Cardiac muscle cell (in vitro differentiated cells and primary cell): ENCODE measurements around the gene FGF19. TPM values are rescaled to one million over a fixed set of nuclear protein-coding genes. Genes with fewer than 3 reads are reported as not detected.

ENCODE experiments used
- DNase-seq, 2 donors: peaks; one replicate each; pipeline versions ENCODE4 v3.0.0 to v3.0.0-alpha.2; 2010 to 2017; ENCODE audit warnings: low read depth in 1 of 2, low spot score in 1 of 2
- H3K27ac ChIP-seq: fragments of 200-600 bp; sonication (generic); 2 replicates; pipeline ENCODE4 v1.5.1; 2016
- H3K27me3 ChIP-seq: fragments of 200-600 bp; sonication (generic); 2 replicates; pipeline ENCODE4 v1.6.0; 2016; ENCODE audit warnings: control low read depth
- H3K36me3 ChIP-seq: fragments of 200-600 bp; sonication (generic); 2 replicates; pipeline ENCODE4 v1.5.1; 2016; ENCODE audit warnings: control low read depth
- H3K4me1 ChIP-seq: fragments of 200-600 bp; sonication (generic); 2 replicates; pipeline ENCODE4 v1.8.1; 2017; ENCODE audit warnings: low read depth, mild to moderate bottlenecking, mixed run types
- H3K4me3 ChIP-seq: fragments of 200-600 bp; sonication (generic); 2 replicates; pipeline ENCODE4 v1.5.1; 2016; ENCODE audit warnings: mild to moderate bottlenecking
- H3K9me3 ChIP-seq: fragments of 200-600 bp; sonication (generic); 2 replicates; pipeline ENCODE4 v1.5.1; 2017; ENCODE audit warnings: low read depth, mild to moderate bottlenecking, control low read depth
- CTCF ChIP-seq: IDR thresholded peaks from 2 replicates; pipeline ENCODE4 v1.5.1; 2012; ENCODE audit warnings: low read depth, mild to moderate bottlenecking, low read length
- polyA plus RNA-seq: library from polyadenylated mRNA; unstranded; fragments of >200 nt; fragmentation: Nextera tagmentation; extraction: Ambion mirVana; gene quantifications from 2 replicates; pipeline ENCODE4 v1.2.1, GENCODE V29; 2016
- total RNA-seq: library from RNA; depleted of rRNA; stranded (reverse); fragments of >200 nt; gene quantifications from 2 replicates; pipeline ENCODE4 v1.2.3, GENCODE V29; 2016

The FGF19 gene
- total and polyA plus RNA-seq, 2 experiments from 2014 or later = not detected

DNA sequence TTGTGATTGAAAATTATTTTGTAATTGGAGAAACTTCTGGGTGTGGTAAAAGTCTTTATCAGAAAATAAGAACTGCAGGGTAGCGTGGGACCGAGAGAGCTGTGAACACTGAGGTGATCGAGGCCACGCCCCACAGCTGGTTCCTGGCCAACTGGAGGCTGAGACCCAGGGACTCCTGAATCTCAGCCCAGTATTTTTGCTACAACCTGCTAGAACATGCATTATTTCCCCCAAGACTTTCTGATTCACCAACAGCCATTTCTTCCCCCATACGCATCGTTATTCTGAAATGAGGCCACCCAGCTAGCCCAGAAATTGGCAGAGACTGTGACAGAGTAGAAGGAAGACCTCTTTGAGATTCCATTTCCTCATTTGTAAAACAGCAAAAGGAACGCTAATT lies 3.4 kb upstream of the FGF19 start:
- no peak for DNase-seq
- TF ChIP-seq CTCF = no peak
- H3K9me3 ChIP-seq = no peaks in the 10 kb centered on the region
- peaks cover 41% of the 10 kb centered on the region for H3K27me3 ChIP-seq
- no peak overlapping the region for H3K27ac ChIP-seq
- no peaks in the 10 kb centered on the region for H3K4me1 ChIP-seq
- H3K36me3 ChIP-seq = no peaks in the 10 kb centered on the region
- no peak overlapping the region for H3K4me3 ChIP-seq

DNA sequence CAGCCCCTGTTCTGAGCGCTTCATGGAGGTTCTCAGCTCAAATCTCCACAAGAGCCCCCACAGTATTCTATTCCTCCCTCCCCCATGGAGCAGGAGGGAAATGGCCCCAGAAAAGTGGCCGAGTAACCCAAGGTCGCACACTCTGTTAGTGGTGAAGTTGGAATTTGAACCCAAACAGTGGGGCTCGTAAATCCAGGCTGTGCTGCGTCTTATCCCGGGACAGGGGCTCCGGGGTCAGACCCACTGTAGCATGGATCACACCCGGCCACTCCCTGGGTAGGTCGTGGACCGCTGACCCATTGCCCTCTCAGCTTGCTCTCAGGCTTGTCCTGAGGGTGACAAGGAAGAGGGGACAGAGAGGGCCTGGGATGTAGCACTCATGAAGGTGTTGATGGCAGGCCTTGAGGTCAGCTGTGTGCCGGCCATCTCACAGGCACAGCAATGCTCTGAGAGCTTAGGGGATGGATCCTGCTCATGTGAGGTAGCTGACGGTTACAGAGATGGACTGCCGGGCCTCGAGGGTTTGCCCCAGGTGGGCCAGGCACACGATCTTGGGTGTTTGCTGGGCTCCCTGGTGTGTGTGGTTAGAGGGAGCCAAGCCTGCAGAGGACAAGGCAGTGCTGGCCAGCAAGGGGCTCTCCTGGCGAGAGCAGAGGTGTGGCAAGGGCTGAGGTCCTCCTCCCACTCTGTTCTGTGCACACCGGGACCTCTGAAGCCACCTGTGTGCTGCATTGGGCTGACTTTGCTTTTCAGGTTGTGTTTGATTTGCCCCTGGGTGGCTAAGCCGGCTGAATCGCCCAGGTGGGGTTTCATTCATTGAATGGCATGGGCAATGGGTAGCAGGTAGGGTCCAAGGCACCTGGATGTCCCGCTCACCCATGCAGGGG lies 2.3 kb upstream of the FGF19 start:
- Histone ChIP-seq H3K36me3 (no peaks in the 10 kb centered on the region), H3K4me3 (no peak overlapping the region), H3K9me3 (no peaks in the 10 kb centered on the region), H3K27ac (no peak overlapping the region), H3K27me3 (peaks cover 51% of the 10 kb centered on the region), H3K4me1 (no peaks in the 10 kb centered on the region)
- TF ChIP-seq CTCF = no peak
- no peak for DNase-seq

DNA sequence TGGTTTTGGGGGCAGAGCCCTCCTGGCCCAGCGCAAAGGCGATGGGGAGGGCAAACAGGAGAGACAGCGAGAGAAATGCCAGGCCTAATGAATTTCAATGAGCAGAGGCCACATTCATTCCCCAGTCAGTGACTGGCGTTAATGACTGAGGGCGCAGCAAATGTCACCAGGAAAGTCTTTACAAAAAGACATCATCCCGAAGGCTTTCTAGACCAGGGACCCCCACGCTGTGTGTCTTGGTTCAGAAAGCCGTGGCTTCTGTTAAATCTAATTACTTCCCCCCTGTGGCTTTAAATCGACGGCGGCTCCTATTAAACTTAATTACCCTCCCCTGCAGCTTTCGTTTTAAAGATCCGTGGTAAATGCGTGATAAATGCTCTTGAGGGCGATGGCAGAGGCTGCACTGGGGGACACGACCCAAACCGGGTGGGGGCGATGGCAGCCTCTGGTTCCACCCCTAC lies 1.6 kb upstream of the FGF19 start:
- H3K27ac ChIP-seq = no peak overlapping the region
- no peaks in the 10 kb centered on the region for H3K9me3 ChIP-seq
- no peak for TF ChIP-seq CTCF
- peaks cover 6% of the 10 kb centered on the region for H3K4me1 ChIP-seq
- H3K4me3 ChIP-seq = no peak overlapping the region
- H3K27me3 ChIP-seq = peaks cover 53% of the 10 kb centered on the region
- DNase-seq = no peak
- H3K36me3 ChIP-seq = no peaks in the 10 kb centered on the region

DNA sequence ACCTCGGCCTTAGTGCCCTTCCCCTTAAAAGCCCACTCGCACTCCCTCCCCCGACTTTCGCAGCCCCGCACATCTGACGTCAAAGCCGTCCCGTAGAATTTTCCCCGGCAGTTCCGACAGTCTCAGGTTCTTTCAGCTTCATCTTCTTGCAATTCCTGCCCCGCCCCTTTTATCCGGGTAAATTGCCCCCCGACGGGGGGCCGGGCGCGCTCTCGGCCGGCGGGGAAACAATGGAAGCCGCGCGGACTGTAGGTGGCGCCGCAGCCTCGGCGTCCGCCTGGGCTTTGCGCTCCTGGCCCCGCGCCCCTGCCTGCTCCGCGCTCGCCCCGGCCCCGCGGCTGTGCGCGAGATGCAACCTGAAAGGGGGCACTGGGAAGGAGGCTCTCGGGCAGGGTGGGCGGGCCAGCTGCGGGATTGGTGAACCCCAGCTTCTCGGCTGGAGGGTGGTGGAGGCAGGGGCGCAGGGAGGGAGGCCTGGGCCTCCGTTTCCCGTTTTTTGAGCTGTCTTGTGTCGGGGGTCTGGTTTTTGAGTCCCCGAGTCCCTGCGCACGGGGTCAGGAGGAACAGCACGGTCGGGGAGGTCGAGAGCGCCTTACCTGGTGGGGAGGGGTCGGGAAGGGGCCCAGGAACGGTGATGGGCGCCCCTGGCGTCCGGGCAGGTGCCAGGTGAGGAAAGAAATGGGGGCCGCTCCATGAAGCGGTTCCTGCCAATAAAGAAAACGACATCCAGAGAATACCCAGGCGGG lies 859 bp upstream of the FGF19 start:
- peak; percentile 28 to 74 for DNase-seq
- H3K4me3 ChIP-seq = peak overlapping the region; percentile 15
- peak; percentile 61 for TF ChIP-seq CTCF
- no peak overlapping the region for H3K27ac ChIP-seq
- H3K27me3 ChIP-seq = peaks cover 53% of the 10 kb centered on the region
- no peaks in the 10 kb centered on the region for H3K36me3 ChIP-seq
- no peaks in the 10 kb centered on the region for H3K9me3 ChIP-seq
- peaks cover 9% of the 10 kb centered on the region for H3K4me1 ChIP-seq

- DNase-seq = no peak
- Histone ChIP-seq H3K4me3 (no peak overlapping the region), H3K4me1 (peaks cover 9% of the 10 kb centered on the region), H3K36me3 (no peaks in the 10 kb centered on the region), H3K9me3 (no peaks in the 10 kb centered on the region), H3K27ac (no peak overlapping the region), H3K27me3 (peaks cover 53% of the 10 kb centered on the region)
- no peak for TF ChIP-seq CTCF
Measured at GRCh38 chr11:69703453-69703767, 412 bp downstream of the FGF19 start.
